Sigmoid colon (tissue), 4 donors: ENCODE results near the gene SNTG2.

Experiments used
- CTCF ChIP-seq, 4 experiments: fragments of 450-650 bp in 3 of 4; fragments of 200-600 bp in 1 of 4; IDR thresholded peaks; one replicate each; pipeline ENCODE4 v1.5.1; 2016 to 2019; ENCODE audit warnings: antibody characterized with exemption in 4 of 4, mild to moderate bottlenecking in 3 of 4, moderate library complexity in 2 of 4
- POLR2A ChIP-seq, 2 donors: fragments of 450-650 bp; IDR thresholded peaks; one replicate each; pipeline ENCODE4 v1.6.1; 2016; ENCODE audit warnings: antibody characterized with exemption in 2 of 2, mild to moderate bottlenecking in 2 of 2, moderate library complexity in 2 of 2
- POLR2AphosphoS5 ChIP-seq, 4 donors: sonication (generic); formaldehyde crosslinking; IDR thresholded peaks; one replicate each; pipeline ENCODE4 v1.6.1; 2017; ENCODE audit warnings: antibody characterized with exemption in 4 of 4

DNA sequence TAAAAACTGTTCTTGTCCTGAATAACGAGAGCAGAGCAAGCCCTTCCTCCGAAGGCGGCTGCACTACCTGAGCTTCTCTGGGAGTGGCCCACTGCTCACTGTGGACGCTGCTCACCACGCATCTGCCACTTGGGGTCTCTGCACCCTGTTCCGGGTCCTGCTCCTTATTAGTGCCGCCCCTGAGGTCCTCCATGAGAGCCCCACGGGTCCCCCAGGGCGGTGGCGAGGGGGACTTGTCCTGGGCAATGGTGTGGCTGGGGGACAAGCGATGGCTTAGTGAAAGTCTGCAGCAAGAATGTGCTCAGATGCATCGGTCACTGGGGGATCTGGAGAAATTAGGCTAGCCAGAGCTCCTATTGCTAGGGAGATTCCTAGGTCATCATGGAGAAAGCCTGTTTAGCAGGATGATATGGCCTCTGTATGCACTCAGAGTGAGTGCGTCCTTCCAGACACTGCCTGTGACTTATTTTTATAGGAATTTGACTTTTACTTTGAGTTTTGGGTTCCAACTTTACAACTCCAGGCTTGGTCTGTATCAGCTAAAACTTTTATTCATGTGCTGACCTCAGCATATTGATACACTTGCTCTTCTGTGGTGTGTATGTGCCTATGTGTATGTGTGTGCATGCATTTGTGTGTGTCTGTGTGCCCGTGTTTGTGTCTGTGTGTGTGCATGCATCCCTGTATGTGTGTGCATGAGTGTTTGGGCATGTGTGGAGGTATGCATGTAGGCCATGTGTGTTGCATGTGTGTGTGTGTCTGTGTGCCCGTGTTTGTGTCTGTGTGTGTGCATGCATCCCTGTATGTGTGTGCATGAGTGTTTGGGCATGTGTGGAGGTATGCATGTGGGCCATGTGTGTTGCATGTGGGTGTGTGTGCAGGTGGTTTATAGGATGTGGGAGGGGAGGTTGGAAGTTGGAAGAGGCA, 129.5 kb downstream of the SNTG2 start:
- TF ChIP-seq CTCF (IDR thresholded peaks at IDR 0.05) (no peak), POLR2A (IDR thresholded peaks at IDR 0.05) (no peak), POLR2AphosphoS5 (IDR thresholded peaks at IDR 0.05) (no peak)
